ENCODE data around the gene DEK.

The DEK gene

DNA sequence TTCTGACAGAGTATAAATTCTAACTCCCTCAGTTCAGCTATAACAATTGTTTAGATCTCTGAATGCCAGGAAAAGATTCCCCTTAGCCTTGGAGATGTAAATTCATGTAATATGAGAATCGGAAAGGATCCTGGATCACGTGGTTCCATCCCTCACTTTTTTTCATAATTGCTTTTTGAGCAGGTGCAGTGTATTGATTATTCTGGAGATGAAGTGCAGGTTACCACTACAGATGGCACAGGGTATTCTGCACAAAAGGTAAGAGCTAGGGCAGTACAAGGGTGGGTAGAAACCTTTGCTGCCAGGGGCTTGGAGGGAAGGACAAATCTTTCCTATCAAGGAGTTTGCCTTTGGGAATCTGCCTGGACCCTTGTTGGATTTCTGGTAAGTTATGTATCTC lies 56.4 kb downstream of the DEK start:
- H3K36me3 ChIP-seq: peaks cover 49 to 88% (median 74%) of the 10 kb centered on the region in 11 experiments
- TF ChIP-seq Cebpa-rat (IDR thresholded peaks at IDR 0.05): no peak
- no peak overlapping the region for H3K4me2 ChIP-seq

GRCh38 chr6:18207438-18207837 lies 56.9 kb downstream of the DEK start:
- Histone ChIP-seq H3K4me2 (no peak overlapping the region), H3K9me3 (replicated peaks in 1 of 11) (no peaks in the 10 kb centered on the region), H4K20me1 (no peaks in the 10 kb centered on the region), H3K36me3 (peaks cover 54 to 88% (median 74%) of the 10 kb centered on the region in 11 experiments), H3K4me1 (peaks cover 0 to 12% (median 7%) of the 10 kb centered on the region in 10 experiments; a peak in 9 of 20 replicates), H3K27ac (no peak overlapping the region), H3K4me3 (no peak overlapping the region), H3K27me3 (no peaks in the 10 kb centered on the region), H3K9ac (no peak overlapping the region)
- no peak for TF ChIP-seq Cebpa-rat (IDR thresholded peaks at IDR 0.05)

More for the DNA sequence above, 56.4 kb downstream of the DEK start:
- Histone ChIP-seq H3K27ac (no peak overlapping the region), H3K4me3 (no peak overlapping the region), H3K9ac (no peak overlapping the region), H4K20me1 (no peaks in the 10 kb centered on the region), H3K4me1 (peaks cover 0 to 12% (median 7%) of the 10 kb centered on the region in 10 experiments; a peak in 9 of 20 replicates), H3K9me3 (replicated peaks in 1 of 11) (no peaks in the 10 kb centered on the region), H3K27me3 (no peaks in the 10 kb centered on the region)

DNA sequence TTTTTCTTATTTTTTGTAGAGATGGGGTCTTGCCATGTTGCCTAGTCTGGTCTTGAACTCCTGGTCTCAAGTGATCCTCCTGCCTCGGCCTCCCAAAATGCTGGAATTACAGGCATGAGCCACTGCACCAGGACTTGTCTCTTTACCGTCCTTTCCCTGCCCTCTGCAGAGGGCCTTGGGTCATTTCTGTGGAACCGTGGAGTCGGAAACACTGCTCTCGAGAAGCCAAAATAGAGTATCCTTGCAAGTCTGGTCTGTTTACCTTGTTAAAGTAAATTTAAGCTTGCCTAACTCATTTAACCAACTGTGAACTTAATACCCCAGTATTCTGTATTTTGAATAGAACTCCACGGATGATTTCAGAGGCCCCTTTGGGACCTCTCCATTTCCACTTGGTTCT lies 57.7 kb downstream of the DEK start:
- Histone ChIP-seq H3K9ac (no peak overlapping the region), H3K36me3 (peaks cover 62 to 88% (median 76%) of the 10 kb centered on the region in 11 experiments), H4K20me1 (no peaks in the 10 kb centered on the region), H3K9me3 (replicated peaks in 1 of 11) (no peaks in the 10 kb centered on the region), H3K4me1 (peaks cover 0 to 12% (median 7%) of the 10 kb centered on the region in 10 experiments; a peak in 9 of 20 replicates), H3K4me3 (no peak overlapping the region), H3K27ac (no peak overlapping the region), H3K27me3 (no peaks in the 10 kb centered on the region), H3K4me2 (no peak overlapping the region)
- TF ChIP-seq Cebpa-rat (IDR thresholded peaks at IDR 0.05): no peak

GRCh38 chr6:18204691-18205090 lies 59.6 kb downstream of the DEK start:
- no peak overlapping the region for H3K9ac ChIP-seq
- H3K4me1 ChIP-seq: peaks cover 0 to 12% (median 7%) of the 10 kb centered on the region in 10 experiments; a peak in 9 of 20 replicates
- H3K27me3 ChIP-seq: no peaks in the 10 kb centered on the region
- no peak overlapping the region for H3K4me2 ChIP-seq
- no peaks in the 10 kb centered on the region for H4K20me1 ChIP-seq
- H3K27ac ChIP-seq: no peak overlapping the region
- no peak for TF ChIP-seq Cebpa-rat (IDR thresholded peaks at IDR 0.05)
- no peaks in the 10 kb centered on the region for H3K9me3 ChIP-seq (replicated peaks in 1 of 11)
- peaks cover 68 to 92% (median 84%) of the 10 kb centered on the region in 11 experiments for H3K36me3 ChIP-seq
- no peak overlapping the region for H3K4me3 ChIP-seq

GRCh38 chr6:18203786-18204185 lies 60.5 kb downstream of the DEK start:
- no peak overlapping the region for H3K27ac ChIP-seq
- no peak overlapping the region for H3K9ac ChIP-seq
- H3K9me3 ChIP-seq (replicated peaks in 1 of 11): no peaks in the 10 kb centered on the region
- H3K36me3 ChIP-seq: peaks cover 69 to 94% (median 87%) of the 10 kb centered on the region in 11 experiments
- no peak overlapping the region for H3K4me3 ChIP-seq
- TF ChIP-seq Cebpa-rat (IDR thresholded peaks at IDR 0.05): no peak
- no peaks in the 10 kb centered on the region for H3K27me3 ChIP-seq
- H3K4me1 ChIP-seq: peaks cover 0 to 17% (median 9%) of the 10 kb centered on the region in 10 experiments; a peak in 13 of 20 replicates
- H3K4me2 ChIP-seq: peak overlapping the region in 6 of 11 experiments; percentile 0 to 33 (median 24); a peak in 7 of 22 replicates
- H4K20me1 ChIP-seq: no peaks in the 10 kb centered on the region

DNA sequence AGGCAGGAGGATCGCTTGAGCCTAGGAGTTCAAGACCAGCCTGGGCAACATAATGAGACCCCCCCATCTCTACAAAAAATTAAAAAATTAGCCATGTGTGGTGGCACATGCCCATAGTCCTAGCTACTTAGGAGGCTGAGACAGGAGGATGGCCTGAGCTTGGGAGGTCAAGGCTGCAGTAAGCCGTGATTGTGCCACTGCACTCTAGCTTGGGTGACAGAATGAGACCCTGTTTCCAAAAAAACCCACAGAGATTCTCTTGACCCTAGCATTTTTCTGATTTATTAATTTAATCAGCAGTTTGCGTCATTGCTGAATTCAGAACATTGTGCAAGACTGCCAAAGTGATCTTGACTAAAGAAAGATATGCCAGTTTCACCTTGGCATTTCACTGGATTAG lies 72.3 kb downstream of the DEK start:
- Histone ChIP-seq H3K9me3 (replicated peaks in 1 of 11) (no peaks in the 10 kb centered on the region), H3K27ac (no peak overlapping the region), H3K4me3 (no peak overlapping the region), H4K20me1 (no peaks in the 10 kb centered on the region), H3K4me1 (peaks cover 0 to 4% (median 2%) of the 10 kb centered on the region in 10 experiments; a peak in 12 of 20 replicates), H3K9ac (no peak overlapping the region), H3K27me3 (no peaks in the 10 kb centered on the region), H3K36me3 (peaks cover 36 to 93% (median 61%) of the 10 kb centered on the region in 11 experiments), H3K4me2 (no peak overlapping the region)
- no peak for TF ChIP-seq Cebpa-rat (IDR thresholded peaks at IDR 0.05)

GRCh38 chr6:18189196-18189595 lies 75.1 kb downstream of the DEK start:
- Histone ChIP-seq H3K4me3 (no peak overlapping the region), H3K27ac (no peak overlapping the region), H3K36me3 (peaks cover 31 to 91% (median 57%) of the 10 kb centered on the region in 11 experiments), H3K9me3 (replicated peaks in 1 of 11) (no peaks in the 10 kb centered on the region), H3K27me3 (no peaks in the 10 kb centered on the region), H3K4me1 (peaks cover 18 to 25% (median 21%) of the 10 kb centered on the region in 10 experiments), H4K20me1 (no peaks in the 10 kb centered on the region; a peak in 1 of 22 replicates), H3K9ac (no peak overlapping the region), H3K4me2 (no peak overlapping the region)
- TF ChIP-seq Cebpa-rat (IDR thresholded peaks at IDR 0.05): no peak

DNA sequence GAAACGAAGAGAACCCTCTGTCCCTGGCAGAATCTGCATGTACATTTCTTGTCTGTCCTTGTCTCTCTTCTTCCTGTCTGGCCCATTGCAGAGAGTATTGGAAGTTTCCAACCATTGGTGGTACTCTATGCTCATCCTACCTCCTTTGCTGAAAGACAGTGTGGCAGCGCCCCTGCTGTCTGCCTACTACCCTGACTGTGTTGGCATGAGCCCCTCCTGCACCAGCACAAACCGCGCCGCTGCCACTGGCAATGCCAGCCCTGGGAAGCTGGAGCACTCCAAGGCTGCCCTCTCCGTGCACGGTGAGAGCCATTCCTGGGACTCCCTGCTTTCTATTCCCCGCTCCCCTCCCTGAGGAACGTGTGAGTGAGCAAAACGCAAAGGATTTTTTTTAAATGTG lies 76.6 kb downstream of the DEK start:
- TF ChIP-seq Cebpa-rat (IDR thresholded peaks at IDR 0.05): no peak
- H3K27ac ChIP-seq: no peak overlapping the region
- peaks cover 18 to 25% (median 21%) of the 10 kb centered on the region in 10 experiments for H3K4me1 ChIP-seq
- H4K20me1 ChIP-seq: no peaks in the 10 kb centered on the region; a peak in 1 of 22 replicates
- H3K27me3 ChIP-seq: no peaks in the 10 kb centered on the region
- H3K4me3 ChIP-seq: no peak overlapping the region
- H3K4me2 ChIP-seq: no peak overlapping the region
- H3K36me3 ChIP-seq: peaks cover 36 to 91% (median 52%) of the 10 kb centered on the region in 11 experiments
- no peaks in the 10 kb centered on the region for H3K9me3 ChIP-seq (replicated peaks in 1 of 11)
- no peak overlapping the region for H3K9ac ChIP-seq

DNA sequence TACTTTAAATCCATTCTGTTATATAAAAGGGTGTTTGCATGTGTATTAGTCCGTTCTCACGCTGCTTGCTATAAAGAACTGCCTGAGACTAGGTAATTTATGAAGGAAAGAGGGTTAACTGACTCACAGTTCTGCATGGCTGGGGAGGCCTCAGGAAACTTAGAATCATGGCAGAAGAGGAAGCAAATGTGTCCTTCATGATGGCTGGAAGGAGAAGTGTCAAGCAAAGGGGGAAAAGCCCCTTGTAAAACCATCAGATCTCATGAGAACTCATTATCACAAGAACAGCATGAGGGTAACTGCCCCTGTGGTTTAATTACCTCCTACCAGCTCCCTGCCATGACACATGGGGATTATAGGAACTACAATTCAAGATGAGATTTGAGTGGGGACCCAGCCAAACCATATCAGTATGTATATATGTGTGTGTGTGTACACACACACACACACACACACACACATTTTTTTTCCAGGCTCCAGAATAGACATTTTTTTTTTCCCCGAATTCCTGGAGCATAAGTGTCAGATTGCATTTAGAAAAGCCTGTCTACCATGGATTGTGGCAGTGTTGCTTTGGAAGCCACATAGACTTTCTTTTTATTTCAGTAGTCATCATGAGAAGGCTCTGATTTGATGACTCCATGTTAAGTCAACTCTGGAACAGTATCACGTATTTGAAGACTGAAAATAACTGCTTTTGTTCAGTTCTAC lies 77.6 kb downstream of the DEK start:
- H4K20me1 ChIP-seq: no peaks in the 10 kb centered on the region; a peak in 1 of 22 replicates
- peaks cover 18 to 28% (median 21%) of the 10 kb centered on the region in 10 experiments for H3K4me1 ChIP-seq
- H3K4me2 ChIP-seq: peak overlapping the region; percentile 37 to 65 (median 50); a peak in 20 of 22 replicates
- no peak overlapping the region for H3K9ac ChIP-seq
- H3K27me3 ChIP-seq: no peaks in the 10 kb centered on the region
- TF ChIP-seq Cebpa-rat (IDR thresholded peaks at IDR 0.05): no peak
- no peaks in the 10 kb centered on the region for H3K9me3 ChIP-seq (replicated peaks in 1 of 11)
- H3K36me3 ChIP-seq: peaks cover 29 to 88% (median 50%) of the 10 kb centered on the region in 11 experiments
- peak overlapping the region in 6 of 11 experiments; percentile 13 to 57 (median 46); a peak in 10 of 22 replicates for H3K27ac ChIP-seq
- no peak overlapping the region for H3K4me3 ChIP-seq
